Measurements from ENCODE around the gene HDAC7. TPM values are rescaled to one million over a fixed set of nuclear protein-coding genes. Genes with fewer than 3 reads are reported as not detected.
A peak's percentile ranks its signal among the peaks of the same experiment; 100 is the strongest.
"Not testable (repeated sequence)": the region's sequence is repeated elsewhere in the genome, so short reads cannot be mapped to it uniquely, and the experiment has no call there.

The HDAC7 gene
- polyA plus RNA-seq, 4 donors: 2.2 to 30.3 (median 15.3) TPM

DNA sequence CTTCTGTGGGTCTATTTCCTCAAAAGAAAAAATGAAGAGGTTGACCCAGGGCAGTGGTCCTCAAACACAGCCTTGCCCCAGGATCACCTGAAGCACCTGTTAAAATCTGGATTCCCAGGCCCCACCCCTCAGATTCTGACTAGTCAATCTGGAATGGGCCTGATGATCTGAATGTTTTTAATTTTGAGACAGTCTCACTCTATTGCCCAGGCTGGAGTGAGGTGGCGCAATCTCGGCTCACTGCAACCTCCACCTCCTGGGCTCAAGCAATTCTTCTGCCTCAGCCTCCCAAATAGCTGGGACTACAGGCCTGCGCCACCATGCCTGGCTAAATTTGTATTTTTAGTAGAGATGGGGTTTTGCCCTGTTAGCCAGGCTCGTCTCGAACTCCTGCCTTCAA lies 4.3 kb downstream of the HDAC7 start:
- not testable (repeated sequence) for DNase-seq

DNA sequence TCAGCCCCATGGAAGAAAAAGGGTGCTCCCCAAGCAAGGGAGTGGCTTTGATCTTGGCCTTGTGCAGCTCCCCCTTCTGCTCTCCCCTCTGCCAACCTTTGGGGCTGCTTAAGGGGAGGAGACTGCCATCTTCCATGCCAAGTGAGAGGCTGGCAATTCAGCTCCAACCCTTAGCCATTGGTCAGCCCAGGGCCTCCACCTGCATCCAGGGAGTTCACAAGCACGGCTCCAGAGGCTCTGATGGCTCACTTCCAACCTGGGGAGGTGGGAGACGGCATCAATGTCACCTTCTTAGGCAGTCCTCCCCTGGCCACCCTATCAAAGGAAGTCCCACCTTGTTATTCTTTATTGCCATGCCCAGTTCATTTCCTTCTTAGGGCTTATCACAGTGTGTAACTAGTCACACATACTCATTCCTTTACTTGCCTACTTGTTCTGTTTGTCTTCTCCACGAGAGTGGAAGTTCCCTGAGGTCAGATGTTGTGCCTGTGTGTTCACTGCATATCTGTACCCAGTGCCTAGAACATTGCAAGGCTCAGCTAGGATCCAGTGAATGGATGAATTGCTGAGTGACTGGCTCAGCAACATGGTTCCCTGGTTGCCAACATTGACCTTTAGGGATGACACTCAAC lies 5.0 kb downstream of the HDAC7 start:
- DNase-seq (no peak), FAIRE-seq (no peak)
- H3K27me3 ChIP-seq (ENCODE audit: control insufficient read depth in 3 of 3, insufficient read depth in 3 of 3, low read length in 3 of 3): no peaks in the 10 kb centered on the region
- H3K4me1 ChIP-seq (ENCODE audit: control insufficient read depth in 3 of 3, insufficient read depth in 2 of 3, low read depth in 1 of 3, low read length in 2 of 3): peaks cover 0 to 48% (median 31%) of the 10 kb centered on the region in 3 donors
- H3K4me3 ChIP-seq (ENCODE audit: low read depth in 1 of 3, low read length in 3 of 3): no peak overlapping the region
- peak overlapping the region in 1 of 3 donors; percentile 92 for H3K27ac ChIP-seq (ENCODE audit: low read depth in 1 of 3, low read length in 2 of 3)
- peaks cover 0 to 31% (median 0%) of the 10 kb centered on the region in 3 donors for H3K36me3 ChIP-seq (ENCODE audit: control insufficient read depth in 3 of 3, insufficient read depth in 2 of 3, low read depth in 1 of 3, low read length in 3 of 3)
- WGBS, 3 donors: 63 to 69% (median 64%) methylated on average over 3 of the region's 3 CpGs
- H3K9me3 ChIP-seq (ENCODE audit: control insufficient read depth in 2 of 2, insufficient read depth in 1 of 2, low read depth in 1 of 2, low read length in 1 of 2): no peaks in the 10 kb centered on the region

More for the DNA sequence above, 4.3 kb downstream of the HDAC7 start:
- WGBS, 3 donors: 90 to 97% (median 97%) methylated on average over 5 of the region's 5 CpGs
- FAIRE-seq; H3K9me3 ChIP-seq (ENCODE audit: control insufficient read depth in 2 of 2, insufficient read depth in 1 of 2, low read depth in 1 of 2, low read length in 1 of 2); H3K4me3 ChIP-seq (ENCODE audit: low read depth in 1 of 3, low read length in 3 of 3); H3K27me3 ChIP-seq (ENCODE audit: control insufficient read depth in 3 of 3, insufficient read depth in 3 of 3, low read length in 3 of 3): not testable (repeated sequence)
- H3K27ac ChIP-seq (ENCODE audit: low read depth in 1 of 3, low read length in 2 of 3): peak overlapping the region in 1 of 3 donors; percentile 92
- H3K36me3 ChIP-seq (ENCODE audit: control insufficient read depth in 3 of 3, insufficient read depth in 2 of 3, low read depth in 1 of 3, low read length in 3 of 3): peaks cover 0 to 31% (median 0%) of the 10 kb centered on the region in 3 donors
- peaks cover 0 to 51% (median 31%) of the 10 kb centered on the region in 3 donors for H3K4me1 ChIP-seq (ENCODE audit: control insufficient read depth in 3 of 3, insufficient read depth in 2 of 3, low read depth in 1 of 3, low read length in 2 of 3)

DNA sequence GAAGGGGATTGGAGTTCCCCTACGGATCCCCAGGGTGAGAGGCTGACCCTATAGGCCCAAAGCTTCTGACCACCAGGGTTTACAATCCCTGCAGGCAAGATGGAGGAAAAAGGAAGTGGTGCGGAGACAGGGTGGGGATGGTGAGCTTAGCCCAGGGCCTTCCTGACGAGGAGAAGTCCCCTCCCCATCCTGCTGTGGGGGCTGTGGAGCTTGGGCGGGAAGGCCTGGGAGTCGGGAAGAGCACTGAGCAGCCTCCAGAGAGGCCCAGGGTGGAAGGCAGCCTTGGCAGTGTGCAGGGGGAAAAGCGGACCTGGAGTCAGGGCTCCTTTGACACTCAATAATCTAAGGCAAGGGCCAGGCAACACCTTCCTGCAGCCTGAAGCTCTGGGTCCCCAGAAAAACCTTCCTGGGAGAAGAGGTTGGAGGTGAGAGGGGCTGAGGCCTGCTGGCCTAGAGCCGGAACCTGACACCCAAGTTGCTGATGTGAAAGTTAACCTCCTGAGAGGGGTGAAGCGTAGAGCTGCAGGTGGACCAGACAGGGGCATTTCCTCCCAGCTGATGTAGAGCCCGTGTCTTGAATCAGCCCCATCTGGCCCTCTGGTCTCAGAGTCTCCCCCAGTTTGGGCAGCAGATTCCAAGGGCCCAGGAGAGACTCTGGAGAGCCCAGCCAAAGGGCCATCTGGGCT lies 6.0 kb downstream of the HDAC7 start:
- WGBS, 3 donors: 42 to 66% (median 59%) methylated on average over 9 of the region's 9 CpGs
- DNase-seq (no peak), FAIRE-seq (no peak)
- H3K4me1 ChIP-seq (ENCODE audit: control insufficient read depth in 3 of 3, insufficient read depth in 2 of 3, low read depth in 1 of 3, low read length in 2 of 3): peaks cover 0 to 44% (median 37%) of the 10 kb centered on the region in 3 donors
- peak overlapping the region; percentile 56 to 92 (median 76) for H3K27ac ChIP-seq (ENCODE audit: low read depth in 1 of 3, low read length in 2 of 3)
- no peaks in the 10 kb centered on the region for H3K9me3 ChIP-seq (ENCODE audit: control insufficient read depth in 2 of 2, insufficient read depth in 1 of 2, low read depth in 1 of 2, low read length in 1 of 2)
- peak overlapping the region in 2 of 3 donors; percentile 42 to 47 for H3K4me3 ChIP-seq (ENCODE audit: low read depth in 1 of 3, low read length in 3 of 3)
- no peaks in the 10 kb centered on the region for H3K27me3 ChIP-seq (ENCODE audit: control insufficient read depth in 3 of 3, insufficient read depth in 3 of 3, low read length in 3 of 3)
- H3K36me3 ChIP-seq (ENCODE audit: control insufficient read depth in 3 of 3, insufficient read depth in 2 of 3, low read depth in 1 of 3, low read length in 3 of 3): peaks cover 0 to 31% (median 0%) of the 10 kb centered on the region in 3 donors

DNA sequence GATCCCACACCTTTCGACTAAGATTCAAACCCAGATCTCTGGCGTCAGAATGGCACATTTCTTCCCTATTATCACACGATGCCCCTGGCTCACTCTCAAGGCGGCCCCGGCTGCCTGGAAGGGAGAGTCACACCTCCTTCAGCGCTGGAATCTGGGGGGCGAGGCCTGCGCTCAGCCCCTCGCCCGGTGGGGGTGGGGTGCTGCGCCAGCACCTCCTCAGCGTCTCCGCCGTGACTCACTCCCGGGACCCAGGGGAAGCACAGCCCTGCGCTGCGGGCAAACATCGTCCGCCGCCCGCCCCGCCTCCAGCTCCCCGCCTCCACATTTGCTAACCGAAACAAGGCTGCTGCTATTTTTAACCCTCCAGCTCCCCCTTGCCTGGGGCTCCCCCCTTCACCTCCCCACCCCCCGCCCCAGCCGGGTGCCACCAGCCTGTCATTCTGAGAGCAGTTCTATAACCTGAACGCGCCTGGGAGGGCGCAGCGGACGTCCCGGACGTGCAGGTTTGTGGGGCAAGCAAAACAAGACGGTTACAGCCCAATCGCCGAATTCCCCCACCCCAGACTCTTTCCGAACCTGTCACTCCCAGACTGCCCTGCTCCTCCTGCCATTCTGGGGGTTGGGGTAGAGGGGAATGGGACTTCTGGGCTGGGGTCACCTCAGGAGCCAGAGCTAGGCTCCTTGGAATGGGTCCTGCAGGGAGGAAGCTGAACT lies 6.7 kb downstream of the HDAC7 start:
- DNase-seq: peak; percentile 68 to 87
- Histone ChIP-seq H3K9me3 (ENCODE audit: control insufficient read depth in 2 of 2, insufficient read depth in 1 of 2, low read depth in 1 of 2, low read length in 1 of 2) (no peaks in the 10 kb centered on the region), H3K27ac (ENCODE audit: low read depth in 1 of 3, low read length in 2 of 3) (peak overlapping the region; percentile 56 to 96 (median 76)), H3K4me1 (ENCODE audit: control insufficient read depth in 3 of 3, insufficient read depth in 2 of 3, low read depth in 1 of 3, low read length in 2 of 3) (peaks cover 0 to 43% (median 39%) of the 10 kb centered on the region in 3 donors), H3K4me3 (ENCODE audit: low read depth in 1 of 3, low read length in 3 of 3) (peak overlapping the region in 2 of 3 donors; percentile 42 to 47), H3K27me3 (ENCODE audit: control insufficient read depth in 3 of 3, insufficient read depth in 3 of 3, low read length in 3 of 3) (no peaks in the 10 kb centered on the region), H3K36me3 (ENCODE audit: control insufficient read depth in 3 of 3, insufficient read depth in 2 of 3, low read depth in 1 of 3, low read length in 3 of 3) (peaks cover 0 to 24% (median 0%) of the 10 kb centered on the region in 3 donors)
- FAIRE-seq: no peak
- 0 to 1% (median 0%) methylated on average over 36 to 37 of the region's 37 CpGs for WGBS, 3 donors

DNA sequence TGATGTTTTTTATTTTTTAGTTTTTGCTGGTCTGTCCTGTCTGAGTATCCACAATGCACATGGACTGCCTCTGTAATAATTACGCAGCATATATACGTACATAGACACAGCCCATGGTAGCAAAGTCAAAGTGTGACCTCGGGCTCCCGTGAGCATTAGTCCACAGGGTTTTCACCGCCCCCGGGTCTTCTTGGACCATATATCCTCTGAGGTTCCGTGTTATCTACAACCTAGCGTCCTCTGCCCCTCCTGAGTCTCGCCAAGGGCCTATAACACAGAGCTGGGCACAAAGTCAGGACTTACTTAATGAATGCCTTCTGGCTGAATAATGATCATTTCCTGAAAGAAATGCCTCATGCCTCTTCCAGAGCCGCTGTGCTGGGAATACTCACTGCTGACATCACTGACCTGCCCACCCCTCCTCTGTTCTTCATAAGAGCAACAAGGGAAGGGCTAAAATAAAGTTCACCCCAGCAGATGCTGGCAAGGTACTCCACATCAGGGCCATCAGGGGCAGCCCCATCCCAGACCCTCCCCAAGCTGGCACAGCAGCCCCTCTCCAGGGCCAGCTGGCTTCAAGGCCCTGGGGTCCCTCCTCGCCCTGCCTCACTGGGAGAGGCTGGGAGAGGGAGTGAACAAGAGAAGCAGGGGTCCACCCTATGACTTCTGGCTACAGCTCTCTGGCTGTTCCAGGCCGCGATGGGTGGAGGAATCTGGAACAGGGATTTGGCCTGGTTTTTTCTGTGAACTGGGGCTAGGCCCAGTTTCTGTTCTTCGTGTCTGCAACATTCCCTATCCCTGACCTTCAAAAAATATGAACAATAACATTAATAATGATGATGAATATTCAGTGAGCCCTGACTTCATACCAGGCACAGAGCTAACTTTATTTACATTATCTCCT lies 7.9 kb downstream of the HDAC7 start:
- WGBS, 3 donors: 52 to 83% (median 75%) methylated on average over 14 of the region's 14 CpGs

DNA sequence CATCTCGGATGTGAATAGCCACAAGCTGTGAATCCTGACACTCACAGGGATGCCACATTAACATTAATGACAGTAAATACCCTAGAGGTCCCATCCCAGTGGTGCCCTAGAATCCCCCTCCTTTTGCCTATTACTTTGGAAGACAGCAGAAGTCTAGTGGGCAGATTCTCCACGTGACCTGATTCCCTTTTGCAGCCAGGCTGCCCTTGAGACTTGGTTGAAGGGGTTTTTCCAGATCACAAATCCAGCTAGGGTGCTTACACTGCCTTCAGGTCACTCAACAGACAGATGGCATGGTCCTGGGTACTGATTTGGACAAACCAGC lies 8.7 kb downstream of the HDAC7 start:
- no peaks in the 10 kb centered on the region for H3K9me3 ChIP-seq (ENCODE audit: control insufficient read depth in 2 of 2, insufficient read depth in 1 of 2, low read depth in 1 of 2, low read length in 1 of 2)
- WGBS, 3 donors: 70 to 84% (median 71%) methylated on average over 2 of the region's 2 CpGs
- no peak overlapping the region for H3K4me3 ChIP-seq (ENCODE audit: low read depth in 1 of 3, low read length in 3 of 3)
- no peak for DNase-seq
- H3K27me3 ChIP-seq (ENCODE audit: control insufficient read depth in 3 of 3, insufficient read depth in 3 of 3, low read length in 3 of 3): no peaks in the 10 kb centered on the region
- H3K27ac ChIP-seq (ENCODE audit: low read depth in 1 of 3, low read length in 2 of 3): peak overlapping the region in 1 of 3 donors; percentile 96
- peaks cover 0 to 38% (median 33%) of the 10 kb centered on the region in 3 donors for H3K4me1 ChIP-seq (ENCODE audit: control insufficient read depth in 3 of 3, insufficient read depth in 2 of 3, low read depth in 1 of 3, low read length in 2 of 3)
- H3K36me3 ChIP-seq (ENCODE audit: control insufficient read depth in 3 of 3, insufficient read depth in 2 of 3, low read depth in 1 of 3, low read length in 3 of 3): peaks cover 0 to 27% (median 0%) of the 10 kb centered on the region in 3 donors
- no peak for FAIRE-seq

More for the DNA sequence above, 7.9 kb downstream of the HDAC7 start:
- H3K4me3 ChIP-seq (ENCODE audit: low read depth in 1 of 3, low read length in 3 of 3): no peak overlapping the region
- no peak for FAIRE-seq
- no peaks in the 10 kb centered on the region for H3K27me3 ChIP-seq (ENCODE audit: control insufficient read depth in 3 of 3, insufficient read depth in 3 of 3, low read length in 3 of 3)
- peaks cover 0 to 41% (median 35%) of the 10 kb centered on the region in 3 donors for H3K4me1 ChIP-seq (ENCODE audit: control insufficient read depth in 3 of 3, insufficient read depth in 2 of 3, low read depth in 1 of 3, low read length in 2 of 3)
- no peaks in the 10 kb centered on the region for H3K9me3 ChIP-seq (ENCODE audit: control insufficient read depth in 2 of 2, insufficient read depth in 1 of 2, low read depth in 1 of 2, low read length in 1 of 2)
- peaks cover 0 to 24% (median 0%) of the 10 kb centered on the region in 3 donors for H3K36me3 ChIP-seq (ENCODE audit: control insufficient read depth in 3 of 3, insufficient read depth in 2 of 3, low read depth in 1 of 3, low read length in 3 of 3)
- peak in 1 of 2 donors; percentile 19 for DNase-seq
- peak overlapping the region in 2 of 3 donors; percentile 76 to 96 for H3K27ac ChIP-seq (ENCODE audit: low read depth in 1 of 3, low read length in 2 of 3)

DNA sequence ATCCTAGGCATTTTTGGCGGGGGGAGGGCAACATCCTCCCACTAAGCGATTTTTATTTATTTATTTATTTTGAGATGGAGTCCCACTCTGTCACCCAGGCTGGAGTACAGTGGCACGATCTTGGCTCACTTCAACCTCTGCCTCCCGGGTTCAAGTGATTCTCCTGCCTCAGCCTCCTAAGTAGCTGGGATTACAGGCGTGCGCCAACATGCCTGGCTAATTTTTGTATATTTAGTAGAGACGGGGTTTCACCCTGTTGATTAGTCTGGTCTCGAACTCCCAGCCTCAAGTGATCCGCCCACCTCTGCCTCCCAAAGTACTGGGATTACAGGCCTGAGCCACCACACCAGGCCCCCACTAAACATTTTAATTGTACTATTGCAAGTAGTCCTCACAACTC lies 10.2 kb downstream of the HDAC7 start:
- H3K4me1 ChIP-seq (ENCODE audit: control insufficient read depth in 3 of 3, insufficient read depth in 2 of 3, low read depth in 1 of 3, low read length in 2 of 3): peaks cover 0 to 38% (median 32%) of the 10 kb centered on the region in 3 donors
- peak overlapping the region in 1 of 3 donors; percentile 96 for H3K27ac ChIP-seq (ENCODE audit: low read depth in 1 of 3, low read length in 2 of 3)
- not testable (repeated sequence) for H3K27me3 ChIP-seq (ENCODE audit: control insufficient read depth in 3 of 3, insufficient read depth in 3 of 3, low read length in 3 of 3); H3K4me3 ChIP-seq (ENCODE audit: low read depth in 1 of 3, low read length in 3 of 3); H3K9me3 ChIP-seq (ENCODE audit: control insufficient read depth in 2 of 2, insufficient read depth in 1 of 2, low read depth in 1 of 2, low read length in 1 of 2); FAIRE-seq; DNase-seq
- peaks cover 0 to 38% (median 0%) of the 10 kb centered on the region in 3 donors for H3K36me3 ChIP-seq (ENCODE audit: control insufficient read depth in 3 of 3, insufficient read depth in 2 of 3, low read depth in 1 of 3, low read length in 3 of 3)
- whole genome bisulfite sequencing, 3 donors: 83 to 90% (median 85%) methylated on average over 9 of the region's 9 CpGs
